ELF-1 (cell line): ENCODE measurements around the gene MCF2L.

ENCODE experiments used
- DNase-seq: peaks from one replicate; pipeline ENCODE4 v3.0.0-alpha.2; 2016; ENCODE audit warnings: low read depth, low spot score

Gene MCF2L

DNA sequence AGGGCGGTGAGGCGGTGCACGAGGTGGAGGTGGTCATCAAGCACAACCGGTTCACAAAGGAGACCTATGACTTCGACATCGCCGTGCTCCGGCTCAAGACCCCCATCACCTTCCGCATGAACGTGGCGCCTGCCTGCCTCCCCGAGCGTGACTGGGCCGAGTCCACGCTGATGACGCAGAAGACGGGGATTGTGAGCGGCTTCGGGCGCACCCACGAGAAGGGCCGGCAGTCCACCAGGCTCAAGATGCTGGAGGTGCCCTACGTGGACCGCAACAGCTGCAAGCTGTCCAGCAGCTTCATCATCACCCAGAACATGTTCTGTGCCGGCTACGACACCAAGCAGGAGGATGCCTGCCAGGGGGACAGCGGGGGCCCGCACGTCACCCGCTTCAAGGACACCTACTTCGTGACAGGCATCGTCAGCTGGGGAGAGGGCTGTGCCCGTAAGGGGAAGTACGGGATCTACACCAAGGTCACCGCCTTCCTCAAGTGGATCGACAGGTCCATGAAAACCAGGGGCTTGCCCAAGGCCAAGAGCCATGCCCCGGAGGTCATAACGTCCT is 180.0 kb downstream of the MCF2L start:
- no peak for DNase-seq
